Activated CD4-positive, alpha-beta T cell treated with anti-CD3 and anti-CD28 coated beads, Interleukin-2, Interleukin-6, amounts not matched to agents 100 ng/mL and 50 ng/mL, durations not matched to agents 16 hours and 8 hours (primary cell): Measurements from ENCODE around the gene FOXL3.

Source experiments
- DNase-seq: peaks from one replicate; pipeline ENCODE4 v3.0.0-alpha.2; 2020

FOXL3 gene

DNA sequence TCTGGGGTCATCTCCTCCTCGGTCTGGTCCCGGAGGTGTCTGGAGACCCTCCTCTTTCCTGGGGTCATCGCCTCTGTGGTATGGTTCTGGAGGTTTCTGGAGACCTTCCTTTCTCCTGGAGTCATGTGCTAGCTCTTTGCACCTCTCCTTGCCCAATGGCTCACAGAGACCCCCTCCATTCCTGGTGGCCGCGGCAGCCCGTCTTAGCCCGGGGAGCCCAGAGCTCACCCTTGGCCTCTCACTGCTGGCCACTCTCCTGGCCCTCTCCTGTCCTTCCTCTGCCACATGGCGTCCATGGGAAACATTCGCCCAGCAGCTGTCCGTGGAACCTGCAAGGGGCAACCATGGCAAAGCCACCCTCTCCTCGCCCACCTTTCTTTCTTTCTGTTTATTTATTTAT is 20.2 kb upstream of the FOXL3 start:
- no peak for DNase-seq

DNA sequence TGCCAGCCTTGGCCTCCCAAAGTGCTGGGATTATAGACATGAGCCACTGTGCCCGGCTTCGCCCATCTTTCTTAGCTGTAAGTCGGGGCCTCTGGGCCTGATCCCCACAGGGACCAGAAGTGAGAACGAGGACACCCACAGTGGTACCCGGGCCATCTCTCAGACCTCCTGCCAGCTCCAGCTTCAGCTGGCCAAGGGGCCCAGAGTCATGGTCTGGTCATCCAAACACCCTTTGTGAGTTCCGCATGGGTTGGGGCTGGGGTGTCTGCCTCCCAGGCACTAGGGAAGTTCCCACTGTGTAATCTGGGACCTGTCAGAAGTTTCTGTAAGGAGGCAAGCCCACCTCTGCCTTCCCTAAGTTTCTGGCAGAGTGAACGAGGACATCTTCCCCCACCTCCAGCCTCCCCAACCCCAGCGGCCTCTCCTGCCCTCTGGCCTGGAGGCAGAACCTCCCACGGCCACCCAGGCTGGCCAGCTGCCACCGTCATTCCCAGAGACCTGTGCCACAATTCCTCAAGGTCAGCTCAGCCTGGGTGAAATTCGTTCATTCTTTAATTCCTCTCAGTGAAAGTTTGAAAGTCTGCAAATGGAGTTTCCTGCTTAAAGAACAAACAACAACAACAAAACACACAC is 19.5 kb upstream of the FOXL3 start:
- DNase-seq, result no peak

DNA sequence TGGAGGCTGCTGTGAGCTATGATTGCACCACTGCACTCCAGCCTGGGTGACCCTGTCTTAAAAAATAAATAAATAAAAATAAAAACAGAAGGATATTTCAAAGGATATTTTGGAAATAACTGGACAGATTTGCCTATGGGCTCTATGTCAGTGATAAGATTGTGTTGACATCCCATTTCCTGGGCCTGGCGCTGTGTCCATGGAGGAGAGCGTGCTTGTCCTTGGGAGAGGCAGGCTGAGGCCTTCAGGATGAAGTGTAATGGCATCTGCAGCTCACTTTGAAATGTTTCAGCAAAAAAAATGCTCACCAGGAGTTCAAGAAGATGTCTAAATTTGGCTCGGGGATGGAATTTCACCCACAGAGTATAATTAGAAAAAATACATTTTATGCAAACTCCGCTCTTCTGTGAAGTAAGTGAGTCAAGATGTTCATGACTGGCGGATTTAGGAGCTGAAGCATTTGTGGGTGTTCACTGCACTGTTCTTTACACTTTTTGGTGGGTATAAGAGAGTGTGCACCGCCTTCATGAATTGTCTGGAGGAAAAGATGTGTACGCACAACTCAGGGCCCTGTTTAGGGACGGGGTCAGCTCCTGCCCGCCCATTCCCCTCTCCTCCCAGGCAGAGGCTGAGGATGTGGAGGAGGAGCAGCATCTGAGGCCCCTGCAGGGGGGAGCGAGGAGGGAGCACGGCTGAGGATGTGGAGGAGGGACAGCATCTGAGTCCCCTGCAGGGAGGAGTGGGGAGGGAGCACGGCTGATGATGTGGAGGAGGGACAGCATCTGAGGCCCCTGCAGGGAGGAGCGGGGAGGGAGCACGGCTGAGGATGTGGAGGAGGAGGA is 18.5 kb upstream of the FOXL3 start:
- DNase-seq, result no peak

DNA sequence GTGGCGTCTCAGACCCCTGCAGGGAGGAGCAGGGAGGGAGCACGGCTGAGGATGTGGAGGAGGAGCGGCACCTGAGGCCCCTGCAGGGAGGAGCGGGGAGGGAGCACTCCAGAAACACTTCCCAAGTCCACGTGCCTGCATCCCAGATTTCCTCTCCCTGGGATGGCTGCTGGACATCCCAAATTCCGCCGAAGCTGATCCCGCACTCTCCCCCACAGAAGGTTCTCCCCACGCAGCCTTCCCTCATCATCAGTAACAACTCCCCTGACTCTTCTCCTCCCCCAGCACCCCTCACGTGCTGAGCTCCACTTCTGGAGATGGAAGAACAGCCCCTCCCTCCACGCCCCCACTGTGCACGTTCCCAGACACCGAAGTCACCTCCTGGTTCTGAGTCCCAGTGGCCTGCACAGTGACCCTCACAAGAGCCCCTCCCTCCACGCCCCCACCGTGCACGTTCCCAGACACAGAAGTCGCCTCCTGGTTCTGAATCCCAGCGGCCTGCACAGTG is 17.8 kb upstream of the FOXL3 start:
- DNase-seq, result no peak

DNA sequence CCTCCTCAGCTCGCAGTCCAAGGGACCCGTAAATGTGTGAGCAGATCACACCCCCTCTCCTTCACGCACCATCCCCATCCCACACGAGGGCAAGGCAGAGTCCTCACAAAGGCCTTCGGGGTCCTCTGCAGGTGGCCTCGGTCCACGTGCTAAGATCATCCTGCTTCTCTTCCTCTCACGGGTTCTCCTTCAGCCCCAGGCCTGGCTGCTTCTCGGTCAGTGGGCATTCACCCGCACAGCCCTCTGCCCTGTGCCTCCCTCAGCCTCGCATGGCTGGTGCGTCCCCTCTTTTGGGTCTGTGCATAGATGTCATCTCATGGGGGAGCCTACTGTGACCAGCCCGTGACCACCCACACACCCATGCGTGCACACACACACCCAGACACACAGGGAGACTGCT is 17.3 kb upstream of the FOXL3 start:
- DNase-seq, result no peak

DNA sequence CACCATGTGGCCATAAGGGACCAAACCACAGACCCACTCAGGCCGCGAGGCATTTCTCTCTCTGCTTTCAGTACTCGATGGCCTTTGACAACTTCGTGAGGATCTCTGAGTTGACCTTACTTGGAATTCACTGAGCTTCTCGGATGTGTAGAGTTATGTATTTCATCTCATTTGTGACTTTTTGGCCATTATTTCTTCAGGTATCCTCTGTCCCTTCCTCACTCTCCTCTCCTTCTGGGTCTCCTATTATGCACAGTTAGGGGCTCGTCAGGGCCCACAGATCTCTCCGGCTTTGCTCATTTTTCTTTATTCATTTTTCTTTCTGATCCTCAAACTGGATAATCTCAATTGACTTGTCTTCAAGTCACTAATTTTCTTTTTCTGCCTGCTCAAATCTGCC is 16.6 kb upstream of the FOXL3 start:
- DNase-seq, result no peak

DNA sequence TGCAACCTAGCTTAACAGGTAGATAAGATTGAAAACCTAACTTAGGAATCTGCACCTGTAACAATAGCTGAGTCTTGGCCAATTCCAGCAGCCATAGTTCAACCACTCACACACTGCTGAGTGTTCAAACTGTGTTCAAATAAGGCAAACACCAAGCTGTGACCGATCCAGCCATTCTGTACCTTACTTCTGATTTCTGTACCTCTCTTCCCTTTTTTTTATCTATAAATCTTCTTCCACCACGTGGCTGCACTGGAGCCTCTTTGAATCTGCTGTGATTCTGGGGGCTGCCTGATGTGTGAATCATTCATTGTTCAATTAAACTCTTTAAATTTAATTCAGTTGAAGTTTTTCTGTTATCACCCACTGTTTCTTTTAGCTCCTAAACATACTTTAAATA is 15.7 kb upstream of the FOXL3 start:
- DNase-seq, result no peak

DNA sequence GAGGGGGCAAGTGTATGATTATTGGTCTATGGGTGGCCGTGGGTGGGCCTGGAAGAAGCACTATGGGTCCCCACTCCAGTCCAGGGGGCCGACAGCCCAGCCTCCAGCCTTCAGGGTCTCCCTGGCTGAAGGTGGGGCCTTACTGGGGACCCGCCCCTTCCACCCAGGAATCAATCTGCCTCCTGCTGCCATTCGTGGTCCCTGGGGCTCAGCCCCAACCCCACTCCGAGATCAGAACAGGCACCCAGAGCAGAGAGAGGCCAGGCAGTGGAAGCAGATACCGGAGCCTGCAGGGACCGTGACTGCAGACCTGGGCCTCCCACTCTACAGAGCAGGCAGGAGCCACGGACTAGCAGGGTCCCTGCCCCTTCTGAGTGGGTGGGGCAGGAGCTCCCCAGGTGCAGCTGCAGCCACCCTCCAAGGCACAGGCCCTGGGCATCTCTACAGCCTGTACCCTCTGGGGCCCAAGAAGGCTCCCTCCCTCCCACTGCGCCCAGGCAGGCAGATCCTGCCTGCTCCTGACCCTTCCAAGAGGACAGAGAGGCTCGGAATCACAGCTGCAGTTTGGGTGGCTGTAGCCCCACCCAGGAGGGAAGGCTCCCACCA is 13.6 kb upstream of the FOXL3 start:
- no peak for DNase-seq

DNA sequence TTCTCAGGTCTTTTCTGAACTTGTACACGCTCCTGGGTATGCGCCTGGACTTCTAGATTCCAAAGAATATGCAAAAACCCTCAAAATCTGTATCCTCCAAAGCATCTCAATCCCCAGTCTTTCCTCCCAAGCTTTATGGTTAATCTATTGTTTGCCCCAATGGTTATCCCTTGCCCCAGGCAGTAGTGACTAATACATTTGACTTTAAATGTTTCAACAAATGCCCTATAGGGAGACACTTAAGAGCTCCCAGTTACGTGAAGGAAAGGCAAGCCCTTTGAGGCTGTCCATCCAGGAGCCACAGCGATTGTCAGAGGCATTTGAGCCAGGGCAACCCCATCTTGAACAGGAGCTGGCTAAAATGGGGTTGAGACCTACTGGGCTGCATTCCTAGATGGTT is 12.7 kb upstream of the FOXL3 start:
- DNase-seq, result no peak

DNA sequence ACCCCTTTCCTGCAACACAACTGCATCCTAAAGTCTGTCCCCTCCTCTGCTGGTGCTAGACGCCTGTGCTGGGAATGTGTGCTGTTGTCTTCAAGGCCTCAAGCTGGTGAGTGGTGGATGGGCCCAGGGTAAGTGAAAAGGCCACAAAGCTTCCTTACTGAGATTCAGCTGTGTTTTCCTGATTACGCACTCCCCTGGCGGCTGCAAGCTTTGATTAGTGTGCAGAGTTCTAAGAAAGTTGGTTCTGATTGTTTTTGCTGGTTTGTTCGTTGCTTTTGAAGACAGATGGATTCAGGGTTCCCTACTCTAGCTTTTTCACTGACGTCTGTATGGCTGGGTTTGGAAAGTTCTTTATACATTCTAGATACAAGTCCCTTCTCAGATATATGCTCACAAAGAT is 11.9 kb upstream of the FOXL3 start:
- no peak for DNase-seq

DNA sequence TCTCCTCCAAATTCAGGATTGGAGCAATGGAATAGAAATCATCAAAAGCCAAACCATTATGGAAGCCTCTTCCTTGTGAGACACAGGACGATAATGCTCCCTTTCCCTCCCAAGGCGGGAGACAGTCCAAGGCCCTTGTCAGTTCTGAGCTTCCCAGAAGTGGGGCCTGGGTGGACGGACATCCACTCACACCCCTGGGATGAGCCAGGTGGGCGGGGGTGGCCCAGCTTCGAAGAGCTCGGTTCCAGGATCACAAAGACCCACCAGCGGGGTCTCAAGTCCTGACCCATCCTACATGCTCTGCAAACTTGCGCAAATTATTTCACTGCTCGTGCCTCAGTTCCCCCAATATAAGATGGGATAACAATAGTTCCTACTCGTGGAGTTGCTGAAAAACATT is 10.1 kb upstream of the FOXL3 start:
- no peak for DNase-seq

DNA sequence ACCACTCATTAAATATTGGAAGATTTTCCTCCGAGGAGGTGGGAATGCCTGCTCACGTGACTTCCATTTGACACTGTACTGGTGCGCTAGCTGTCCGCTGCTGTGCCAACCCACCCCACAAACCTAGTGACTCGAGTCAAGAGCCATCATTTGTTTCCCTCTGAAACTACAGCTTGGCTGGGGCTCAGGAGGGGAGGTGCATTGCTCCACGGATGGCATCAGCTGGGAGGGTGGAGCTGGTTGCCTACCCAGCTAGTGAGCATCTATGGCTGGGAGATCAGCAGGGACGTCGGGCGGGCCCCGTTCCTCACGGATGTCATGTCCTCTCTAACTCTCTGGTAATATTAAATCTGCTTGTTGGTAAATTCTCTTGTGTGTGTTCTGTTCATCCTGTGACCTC is 9.5 kb upstream of the FOXL3 start:
- no peak for DNase-seq

DNA sequence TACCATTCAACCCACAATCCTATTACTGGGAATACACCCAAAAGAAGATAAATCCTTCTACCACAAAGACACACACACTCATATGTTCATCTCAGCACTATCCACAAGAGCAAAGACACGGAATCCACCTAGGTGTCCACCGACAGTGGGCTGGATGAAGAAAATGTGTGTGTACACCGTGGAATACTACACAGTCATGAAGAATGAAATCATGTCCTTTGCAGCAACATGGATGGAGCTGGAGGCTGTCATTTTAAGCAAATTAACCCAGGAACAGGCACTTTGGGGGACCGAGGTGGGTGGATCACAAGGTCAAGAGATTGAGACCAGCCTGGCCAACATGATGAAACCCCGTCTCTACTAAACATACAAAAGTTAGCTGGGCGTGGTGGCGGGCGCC is 8.3 kb upstream of the FOXL3 start:
- no peak for DNase-seq

DNA sequence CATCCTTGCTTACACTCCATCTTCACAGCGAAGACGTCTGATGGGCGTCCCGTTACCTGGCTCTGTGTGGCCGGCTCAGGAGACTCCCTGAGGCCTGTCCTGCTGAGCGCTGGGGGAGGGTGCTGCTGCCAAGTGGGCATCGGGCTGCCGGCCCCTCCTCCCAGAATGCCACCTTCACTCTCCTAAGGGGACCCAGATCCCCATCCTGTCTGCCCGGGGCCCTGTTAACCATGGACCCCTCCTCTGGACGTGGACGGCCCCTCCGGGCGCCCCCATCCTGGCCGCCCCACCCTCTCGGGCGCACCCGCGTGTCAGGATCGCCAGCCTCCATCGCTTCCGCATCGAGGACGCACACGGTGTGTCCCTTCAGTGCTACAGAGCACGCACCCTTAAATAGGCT is 7.3 kb upstream of the FOXL3 start:
- DNase-seq, result no peak

DNA sequence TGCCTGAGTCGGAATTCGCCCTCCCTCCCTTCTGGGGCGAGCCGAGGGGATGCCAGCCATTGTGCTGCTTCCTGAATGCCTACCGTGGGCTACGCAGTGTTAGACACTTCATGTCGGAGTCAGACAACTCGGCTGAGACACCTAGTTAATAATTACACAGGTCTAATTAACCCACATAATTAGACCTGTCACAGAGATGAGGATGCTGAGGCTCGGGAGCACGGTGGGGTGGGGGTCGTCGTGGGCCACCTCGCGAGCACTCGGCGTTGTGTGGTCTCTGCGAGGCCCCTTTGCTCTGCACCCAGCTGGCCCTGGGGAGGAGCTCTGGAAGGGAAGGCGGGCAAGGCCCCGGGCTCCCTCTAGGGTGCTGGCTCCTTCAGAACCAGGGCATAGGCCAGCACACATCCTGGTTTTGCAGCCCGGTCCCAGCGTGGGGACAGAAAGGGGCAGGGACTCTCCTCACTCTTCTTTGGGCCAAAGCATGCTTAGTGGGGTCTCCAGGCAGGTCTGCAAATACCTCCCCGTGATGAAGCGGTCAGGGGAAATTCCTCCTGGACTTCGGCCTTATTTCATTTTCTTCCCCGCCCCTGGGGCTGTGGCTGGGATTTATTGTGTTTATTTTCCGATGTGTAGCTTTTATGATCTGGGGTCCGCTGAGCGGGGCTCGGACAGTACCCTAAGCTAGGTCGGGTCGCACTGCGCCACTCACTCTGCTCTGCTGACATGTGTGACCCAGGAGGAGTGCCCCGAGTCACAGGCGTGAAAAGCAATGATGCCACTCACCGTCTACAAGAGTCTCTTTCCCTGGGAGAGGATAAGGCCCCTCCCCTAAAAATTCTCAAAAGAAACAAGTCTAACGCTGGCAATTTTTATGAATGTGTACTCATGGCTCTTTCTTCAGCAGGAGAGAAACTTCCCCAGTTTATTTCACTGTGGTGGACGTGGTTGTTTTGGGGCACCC is 4.9 kb upstream of the FOXL3 start:
- no peak for DNase-seq

DNA sequence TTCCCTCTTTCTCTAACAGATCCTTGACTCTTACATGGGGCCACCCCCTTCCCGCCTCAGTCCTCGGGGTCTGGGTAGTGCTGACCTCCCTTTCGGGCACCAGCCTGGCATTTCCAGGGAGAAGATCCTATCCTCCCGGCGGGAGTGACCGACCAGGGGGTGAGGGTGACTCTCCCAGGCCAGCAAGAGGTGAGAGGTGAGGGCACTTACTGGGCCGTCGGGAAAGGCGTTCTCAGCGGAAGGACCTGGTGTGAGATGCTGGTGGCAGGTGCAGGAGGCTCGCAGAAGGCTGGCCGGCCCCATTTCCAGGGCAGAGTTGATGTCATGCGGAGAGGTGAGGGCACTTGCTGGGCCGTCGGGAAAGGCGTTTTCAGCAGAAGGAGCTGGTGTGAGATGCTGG is 4.2 kb upstream of the FOXL3 start:
- no peak for DNase-seq

DNA sequence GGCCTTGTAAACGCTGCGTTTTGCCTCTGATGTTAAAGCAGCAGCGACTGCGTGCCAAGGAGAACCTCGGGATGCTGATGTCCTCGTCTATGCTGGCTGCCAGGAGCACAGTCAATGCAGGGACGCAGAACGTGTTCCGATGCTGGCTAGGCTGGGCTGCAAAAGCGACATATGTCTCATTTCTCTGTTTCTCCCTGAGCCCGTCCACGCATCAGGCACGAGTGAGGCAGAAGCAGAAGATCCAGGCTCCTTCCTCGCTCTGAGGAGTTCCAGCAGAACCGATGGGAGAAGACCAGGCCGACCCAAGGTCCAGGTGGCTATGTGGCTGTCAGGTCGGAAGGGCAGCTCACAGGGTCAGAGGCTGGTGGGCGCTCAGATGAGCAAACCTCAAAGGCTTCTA is 3.7 kb upstream of the FOXL3 start:
- no peak for DNase-seq

DNA sequence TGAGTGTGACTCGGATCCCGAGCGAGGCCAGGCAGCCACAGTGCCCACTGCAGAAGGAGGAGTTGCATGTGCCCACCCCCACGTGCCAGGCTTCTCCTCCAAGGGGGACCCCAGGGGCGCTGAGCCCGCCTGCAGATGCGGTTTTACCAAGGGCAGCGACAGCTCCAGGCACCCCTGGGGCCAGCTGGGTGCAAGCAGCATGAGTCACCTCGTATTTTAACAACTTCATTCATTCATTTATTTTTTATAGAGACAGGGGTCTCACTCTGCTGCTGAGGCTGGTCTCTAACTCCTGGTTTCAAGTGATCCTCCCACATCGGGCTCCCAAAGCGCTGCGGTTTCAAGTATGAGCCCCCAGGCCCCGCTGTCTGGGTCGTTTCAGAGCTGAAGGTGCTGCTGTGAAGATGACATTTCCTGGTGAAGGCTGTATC is 1.3 kb upstream of the FOXL3 start:
- no peak for DNase-seq

DNA sequence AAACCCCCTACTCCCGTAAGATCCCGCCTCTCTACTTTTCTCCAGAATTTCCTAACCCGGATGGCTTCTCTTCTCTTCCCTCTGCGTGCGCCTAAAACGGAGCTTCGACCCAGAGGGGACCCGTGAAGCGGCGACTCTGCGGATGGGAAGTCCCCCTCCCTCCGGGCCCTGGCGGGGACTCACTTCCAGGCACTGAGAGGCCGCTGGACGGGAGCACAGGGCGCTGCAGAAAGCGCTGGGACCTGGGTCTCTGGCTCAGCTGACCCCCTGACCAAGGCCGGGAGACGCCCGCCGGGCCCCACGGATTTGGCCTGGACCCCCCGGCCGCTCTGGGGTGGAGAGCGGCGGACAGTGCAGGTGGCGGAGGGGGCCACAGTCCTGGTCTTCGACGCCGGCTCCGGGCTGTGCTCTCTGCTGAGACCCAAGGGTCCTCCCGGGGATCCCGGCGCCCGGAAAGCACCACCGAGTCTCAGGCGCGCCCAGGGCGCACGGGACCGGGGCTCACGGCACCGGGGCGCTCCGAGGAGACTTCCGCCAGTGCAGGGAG is 688 bp upstream of the FOXL3 start:
- DNase-seq, result no peak

DNA sequence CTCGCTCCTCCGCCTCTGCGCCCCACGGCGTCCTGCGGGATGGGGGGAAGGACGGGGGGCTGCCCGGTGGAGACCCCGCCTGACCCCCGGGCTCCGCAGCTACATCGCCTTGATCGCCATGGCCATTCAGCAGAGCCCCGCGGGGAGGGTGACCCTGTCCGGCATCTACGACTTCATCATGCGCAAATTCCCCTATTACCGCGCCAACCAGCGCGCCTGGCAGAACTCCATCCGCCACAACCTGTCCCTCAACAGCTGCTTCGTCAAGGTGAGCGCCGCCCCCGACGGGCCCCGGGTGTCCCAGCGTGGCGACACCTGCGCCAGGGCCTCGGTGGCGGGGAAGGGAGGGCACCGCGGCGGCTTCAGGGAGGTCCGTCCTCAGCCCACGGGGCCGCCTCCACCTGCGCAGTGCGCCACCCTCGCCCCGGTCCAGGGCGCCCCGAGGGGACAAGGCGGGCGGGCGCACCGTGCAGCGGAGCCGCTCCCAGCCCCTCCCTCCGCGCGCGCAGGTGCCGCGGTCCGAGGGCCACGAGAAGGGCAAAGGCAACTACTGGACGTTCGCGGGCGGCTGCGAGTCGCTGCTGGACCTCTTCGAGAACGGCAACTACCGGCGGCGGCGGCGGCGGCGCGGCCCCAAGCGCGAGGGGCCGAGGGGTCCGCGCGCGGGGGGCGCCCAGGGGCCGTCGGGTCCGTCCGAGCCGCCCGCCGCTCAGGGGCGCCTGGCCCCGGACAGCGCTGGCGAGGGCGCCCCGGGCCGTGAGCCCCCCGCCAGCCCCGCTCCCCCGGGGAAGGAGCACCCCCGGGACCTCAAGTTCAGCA is 793 bp downstream of the FOXL3 start:
- DNase-seq, result no peak

DNA sequence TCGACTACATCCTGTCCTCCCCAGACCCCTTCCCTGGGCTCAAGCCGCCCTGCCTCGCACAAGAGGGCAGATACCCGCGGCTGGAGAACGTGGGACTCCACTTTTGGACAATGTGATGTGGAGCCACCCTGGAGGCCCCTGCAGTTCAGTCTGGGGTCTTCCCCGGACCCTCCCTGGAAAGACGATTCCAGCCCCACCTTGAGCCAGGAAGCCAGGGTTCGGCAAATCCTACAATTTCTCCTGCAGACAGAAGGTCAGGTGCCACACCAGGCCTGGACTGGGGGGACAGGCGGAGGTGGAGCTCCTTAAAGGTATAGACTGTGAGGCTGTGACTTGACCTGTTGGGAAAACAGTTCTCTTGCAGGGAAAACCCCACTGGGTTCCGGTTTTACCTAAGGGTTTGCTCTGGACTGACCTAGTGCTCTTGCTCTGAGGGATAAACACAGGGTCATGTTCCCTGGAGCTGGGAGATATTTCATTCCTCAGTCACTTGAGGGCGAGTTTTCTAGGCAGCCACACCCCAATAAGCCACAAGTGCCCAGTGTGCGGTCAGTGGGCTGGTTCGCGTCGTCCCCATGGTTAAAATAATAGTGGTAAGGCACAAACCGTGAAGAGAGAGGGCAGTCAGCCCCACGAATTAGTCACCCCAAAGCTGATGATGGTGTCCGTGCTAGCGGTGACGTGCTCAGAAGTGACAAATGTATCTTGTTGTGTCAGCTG is 1.6 kb downstream of the FOXL3 start:
- DNase-seq, result no peak
